Measurements from ENCODE around the gene TBC1D24.

DNA sequence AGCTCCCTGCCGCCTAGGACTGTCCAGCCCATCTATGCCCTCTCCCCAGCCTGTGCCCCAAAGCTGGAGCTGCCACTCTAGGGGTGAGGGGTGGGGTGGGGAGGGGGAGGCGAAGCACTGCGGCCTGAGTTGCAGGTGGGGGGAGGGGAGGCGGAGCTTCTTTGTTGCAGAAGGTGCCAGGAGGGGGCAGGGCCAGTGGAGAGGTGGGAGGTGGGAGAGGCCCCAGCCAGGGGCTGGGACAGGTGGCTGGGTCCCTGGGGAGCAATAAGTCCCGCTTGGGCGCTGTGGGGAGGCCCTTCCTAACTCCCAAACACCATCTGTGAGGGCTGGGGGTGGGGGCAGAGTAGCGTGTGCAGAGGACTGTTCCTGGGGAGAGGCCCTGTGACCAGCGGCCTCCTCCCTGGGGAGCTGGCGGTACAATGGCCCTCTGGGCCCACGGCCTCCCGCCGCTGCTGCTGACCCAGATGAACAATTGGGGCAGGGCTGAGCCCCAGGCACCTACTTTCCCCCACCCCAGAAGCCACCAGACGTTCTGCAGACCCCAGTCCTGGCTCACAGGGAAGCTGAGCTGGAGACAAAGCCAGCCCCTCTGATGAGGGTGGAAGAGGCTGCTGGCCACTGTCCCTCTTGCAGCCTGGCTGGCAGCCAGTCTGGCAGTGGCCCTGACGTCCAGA lies 6.1 kb upstream of the TBC1D24 start:
- TF ChIP-seq, protein P1, sequence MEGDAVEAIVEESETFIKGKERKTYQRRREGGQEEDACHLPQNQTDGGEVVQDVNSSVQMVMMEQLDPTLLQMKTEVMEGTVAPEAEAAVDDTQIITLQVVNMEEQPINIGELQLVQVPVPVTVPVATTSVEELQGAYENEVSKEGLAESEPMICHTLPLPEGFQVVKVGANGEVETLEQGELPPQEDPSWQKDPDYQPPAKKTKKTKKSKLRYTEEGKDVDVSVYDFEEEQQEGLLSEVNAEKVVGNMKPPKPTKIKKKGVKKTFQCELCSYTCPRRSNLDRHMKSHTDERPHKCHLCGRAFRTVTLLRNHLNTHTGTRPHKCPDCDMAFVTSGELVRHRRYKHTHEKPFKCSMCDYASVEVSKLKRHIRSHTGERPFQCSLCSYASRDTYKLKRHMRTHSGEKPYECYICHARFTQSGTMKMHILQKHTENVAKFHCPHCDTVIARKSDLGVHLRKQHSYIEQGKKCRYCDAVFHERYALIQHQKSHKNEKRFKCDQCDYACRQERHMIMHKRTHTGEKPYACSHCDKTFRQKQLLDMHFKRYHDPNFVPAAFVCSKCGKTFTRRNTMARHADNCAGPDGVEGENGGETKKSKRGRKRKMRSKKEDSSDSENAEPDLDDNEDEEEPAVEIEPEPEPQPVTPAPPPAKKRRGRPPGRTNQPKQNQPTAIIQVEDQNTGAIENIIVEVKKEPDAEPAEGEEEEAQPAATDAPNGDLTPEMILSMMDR (conservative IDR thresholded peaks at IDR 0.05) = no peak
- no peak for TF ChIP-seq ZFX (IDR thresholded peaks at IDR 0.05)

Data from C4-2B (cell line).